Endothelial cell (in vitro differentiated cells): ENCODE data around the gene ECT2. TPM values are rescaled to one million over a fixed set of nuclear protein-coding genes. Genes with fewer than 3 reads are reported as not detected.

Experiments used
- DNase-seq: peaks from one replicate; pipeline ENCODE4 v3.0.0; 2021; ENCODE audit warnings: low spot score
- H3K27ac Mint-ChIP-seq: one replicate; pipeline ENCODE4 v1.8.0; 2021; ENCODE audit warnings: mixed read lengths, inconsistent platforms; ENCODE audit not compliant: unreplicated experiment
- H3K27me3 Mint-ChIP-seq: one replicate; pipeline ENCODE4 v1.8.0; 2021; ENCODE audit warnings: mild to moderate bottlenecking, moderate library complexity, mixed read lengths, inconsistent platforms; ENCODE audit not compliant: unreplicated experiment
- H3K36me3 Mint-ChIP-seq: one replicate; pipeline ENCODE4 v1.8.0; 2021; ENCODE audit warnings: mild to moderate bottlenecking, low read depth, mixed read lengths, inconsistent platforms; ENCODE audit not compliant: unreplicated experiment
- H3K4me1 Mint-ChIP-seq: one replicate; pipeline ENCODE4 v1.8.0; 2021; ENCODE audit warnings: mild to moderate bottlenecking, mixed read lengths, inconsistent platforms; ENCODE audit not compliant: unreplicated experiment
- H3K4me3 Mint-ChIP-seq: one replicate; pipeline ENCODE4 v1.8.0; 2021; ENCODE audit warnings: mild to moderate bottlenecking, mixed read lengths, inconsistent platforms; ENCODE audit not compliant: unreplicated experiment
- H3K9me3 Mint-ChIP-seq: one replicate; pipeline ENCODE4 v1.8.0; 2021; ENCODE audit warnings: mixed read lengths, inconsistent platforms; ENCODE audit not compliant: unreplicated experiment
- CTCF ChIP-seq: fragments of 200-600 bp; sonication (generic); IDR thresholded peaks from one replicate; pipeline ENCODE4 v1.5.0; 2021; ENCODE audit warnings: antibody characterized with exemption; ENCODE audit not compliant: unreplicated experiment
- total RNA-seq: library from RNA; stranded (reverse); fragmentation: NEBNext Ultra II Directional; extraction: Animal tissue kit (Norgen Biotek cat#: 25700); gene quantifications from one replicate; pipeline ENCODE4 v1.2.1, GENCODE V29; 2021; ENCODE audit not compliant: unreplicated experiment

ECT2 gene
- total RNA-seq, 1 donor from 2014 or later, result 18.0 TPM

DNA sequence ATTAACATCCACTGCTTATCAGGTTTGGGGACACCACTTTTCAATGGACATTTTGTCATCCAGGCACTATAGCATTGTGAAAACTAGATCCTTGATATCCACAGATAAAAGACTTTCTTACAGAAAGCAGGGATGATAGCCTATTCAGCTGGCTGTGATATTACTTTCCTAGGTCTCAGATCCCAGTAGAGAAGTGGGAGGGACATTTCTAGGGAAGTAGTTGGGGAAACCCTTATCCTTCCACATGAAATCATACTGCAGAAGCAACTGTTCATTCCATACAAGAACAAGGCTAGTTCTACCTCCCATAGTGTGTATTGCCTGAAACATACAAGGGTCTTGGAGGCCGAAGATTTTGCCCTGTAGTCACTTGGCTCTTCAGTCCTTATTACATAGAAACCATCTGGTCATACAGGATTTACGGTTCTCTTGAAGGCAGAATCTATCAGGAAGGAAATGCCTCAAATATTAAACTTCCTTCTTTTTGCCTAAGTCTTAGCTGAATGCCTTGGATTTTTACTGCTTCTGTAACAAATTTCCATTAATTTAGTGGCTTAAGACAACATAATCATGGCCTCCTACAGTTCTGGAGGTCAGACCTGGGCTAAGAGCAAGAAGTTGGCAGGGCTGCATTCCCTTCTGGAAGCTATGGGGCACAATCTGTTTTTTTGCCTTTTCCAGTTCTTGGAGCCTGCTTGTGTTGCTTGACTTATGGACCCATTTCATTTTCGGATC lies 119.4 kb downstream of the ECT2 start:
- Mint-ChIP-seq H3K4me3 (no peak overlapping the region), H3K4me1 (no peaks in the 10 kb centered on the region), H3K27me3 (no peaks in the 10 kb centered on the region), H3K9me3 (no peaks in the 10 kb centered on the region), H3K36me3 (peaks cover 7% of the 10 kb centered on the region), H3K27ac (no peak overlapping the region)
- TF ChIP-seq CTCF, result no peak
- DNase-seq, result no peak

Other genes with a start within 250 kb of the ECT2 start
- gene TNFSF10, start 227.3 kb upstream of the ECT2 start, total RNA-seq, result 94.1 TPM
- 6.6 TPM for gene NCEH1, start 39.7 kb upstream of the ECT2 start, total RNA-seq